Calu3 (cell line): ENCODE results near the gene KIAA1614. TPM values are rescaled to one million over a fixed set of nuclear protein-coding genes. Genes with fewer than 3 reads are reported as not detected.

Experiments used
- BruUV-seq: library from RNA; stranded (reverse); fragments of 400-500 nt; replicated peaks from 2 replicates; lab custom pipeline; 2021; lab: Mats Ljungman, UMichigan
- CTCF ChIA-PET: fragments of 300-600 bp; sonication (Branson Sonifier 250); formaldehyde crosslinking; loops from one replicate; lab custom pipeline; 2022; ENCODE audit warnings: antibody characterized with exemption; lab: Charles Lee
- DNase-seq: peaks from one replicate; pipeline ENCODE4 v3.0.0; 2022
- H3K27ac Mint-ChIP-seq: one replicate; pipeline ENCODE4 v1.8.0; 2022; ENCODE audit warnings: mixed read lengths; ENCODE audit not compliant: unreplicated experiment
- H3K27me3 Mint-ChIP-seq: one replicate; pipeline ENCODE4 v1.8.0; 2022; ENCODE audit warnings: mixed read lengths; ENCODE audit not compliant: unreplicated experiment
- H3K36me3 Mint-ChIP-seq: one replicate; pipeline ENCODE4 v1.8.0; 2022; ENCODE audit warnings: mild to moderate bottlenecking, moderate library complexity, mixed read lengths; ENCODE audit not compliant: insufficient read depth, unreplicated experiment
- H3K4me1 Mint-ChIP-seq: one replicate; pipeline ENCODE4 v1.8.0; 2022; ENCODE audit warnings: mild to moderate bottlenecking, low read depth, mixed read lengths; ENCODE audit not compliant: unreplicated experiment
- H3K4me3 Mint-ChIP-seq: one replicate; pipeline ENCODE4 v1.8.0; 2022; ENCODE audit warnings: mild to moderate bottlenecking, low read depth, moderate library complexity, mixed read lengths; ENCODE audit not compliant: unreplicated experiment
- H3K9me3 Mint-ChIP-seq: one replicate; pipeline ENCODE4 v1.8.0; 2022; ENCODE audit warnings: low read depth, mixed read lengths; ENCODE audit not compliant: unreplicated experiment
- CTCF ChIP-seq: fragments of 200-600 bp; IDR thresholded peaks from one replicate; pipeline ENCODE4 v1.8.0; 2022; ENCODE audit warnings: antibody characterized with exemption; ENCODE audit not compliant: unreplicated experiment
- intact Hi-C: fragments of 100-400 bp; cut with micrococcal nuclease; formaldehyde crosslinking; loops from one replicate; pipeline ENCODE4 v1.10.0; 2022; ENCODE audit not compliant: unreplicated experiment
- total RNA-seq: library from RNA; stranded (reverse); gene quantifications from 2 replicates; pipeline ENCODE4 v1.2.3, GENCODE V29; 2022

Gene KIAA1614
- total RNA-seq, 1 experiment from 2014 or later = 0.19 TPM

- BruUV-seq = no TSS peak
- intact Hi-C loops = no loop called here
- no peaks in the 10 kb centered on the region for H3K9me3 Mint-ChIP-seq
- no peaks in the 10 kb centered on the region for H3K4me1 Mint-ChIP-seq
- H3K27me3 Mint-ChIP-seq = peaks cover 52% of the 10 kb centered on the region
- no peak overlapping the region for H3K27ac Mint-ChIP-seq
- no peak overlapping the region for H3K4me3 Mint-ChIP-seq
- DNase-seq = no peak
- no peak for TF ChIP-seq CTCF
- CTCF ChIA-PET = interaction anchor here (0.6 to 1.3 kb wide), 2 partner anchors 38 to 193 kb away, joined by 4 to 5 read pairs; no protein-coding TSS in a partner anchor
- no peaks in the 10 kb centered on the region for H3K36me3 Mint-ChIP-seq
These were observed 7.5 kb downstream of the KIAA1614 start for GRCh38 chr1:180920193-180920592.

GRCh38 chr1:180920702-180921101, 8.0 kb downstream of the KIAA1614 start:
- Mint-ChIP-seq H3K27me3 (peaks cover 47% of the 10 kb centered on the region), H3K36me3 (no peaks in the 10 kb centered on the region), H3K27ac (no peak overlapping the region), H3K4me3 (no peak overlapping the region), H3K9me3 (no peaks in the 10 kb centered on the region), H3K4me1 (no peaks in the 10 kb centered on the region)
- TF ChIP-seq CTCF = no peak
- BruUV-seq = no TSS peak
- intact Hi-C loops = no loop called here
- CTCF ChIA-PET = interaction anchor here (0.6 to 1.3 kb wide), 2 partner anchors 39 to 192 kb away, joined by 4 to 5 read pairs; no protein-coding TSS in a partner anchor
- DNase-seq = no peak

GRCh38 chr1:180921386-180921785, 8.7 kb downstream of the KIAA1614 start:
- TF ChIP-seq CTCF = no peak
- Mint-ChIP-seq H3K36me3 (no peaks in the 10 kb centered on the region), H3K27me3 (peaks cover 45% of the 10 kb centered on the region), H3K9me3 (no peaks in the 10 kb centered on the region), H3K4me3 (no peak overlapping the region), H3K27ac (no peak overlapping the region), H3K4me1 (no peaks in the 10 kb centered on the region)
- intact Hi-C loops = no loop called here
- no peak for DNase-seq
- CTCF ChIA-PET = interaction anchor here (1.3 kb wide), 1 partner anchor 40 kb away, joined by 4 read pairs; no protein-coding TSS in a partner anchor
- no TSS peak for BruUV-seq

- H3K27ac Mint-ChIP-seq = no peak overlapping the region
These were observed 9.4 kb downstream of the KIAA1614 start for GRCh38 chr1:180921891-180922630.

More at GRCh38 chr1:180921891-180922630, 9.4 kb downstream of the KIAA1614 start:
- Mint-ChIP-seq H3K27me3 (peaks cover 42% of the 10 kb centered on the region), H3K9me3 (no peaks in the 10 kb centered on the region), H3K4me3 (no peak overlapping the region), H3K4me1 (no peaks in the 10 kb centered on the region), H3K36me3 (no peaks in the 10 kb centered on the region)
- no TSS peak for BruUV-seq
- intact Hi-C loops = no loop called here
- TF ChIP-seq CTCF = no peak
- CTCF ChIA-PET = no interaction called here
- DNase-seq = no peak
